ENCODE measurements around the gene ZFHX3. TPM values are rescaled to one million over a fixed set of nuclear protein-coding genes. Genes with fewer than 3 reads are reported as not detected.

Gene ZFHX3
- total and polyA plus RNA-seq, 10 of the 15 experiments (the other 5 are each of a cell fraction or from before 2014, with no cell fraction given) = 0.68 to 8.6 (median 2.0) TPM

GRCh38 chr16:72796222-72796621, 251.7 kb downstream of the ZFHX3 start:
- FAIRE-seq (no peak), ATAC-seq (no peak), DNase-seq (ENCODE audit: low read depth, low spot score) (no peak)
- BruUV-seq (replicated peaks) = no TSS peak
- Histone ChIP-seq H3K4me3 (no peak overlapping the region), H3K9me3 (replicated peaks; ENCODE audit: control insufficient read depth, insufficient read depth, low read length) (no peaks in the 10 kb centered on the region), H3K27ac (ENCODE audit: control insufficient read depth, insufficient read depth) (no peak overlapping the region), H2AFZ (ENCODE audit: control insufficient read depth, low read depth, low read length) (no peak overlapping the region), H3K36me3 (ENCODE audit: control insufficient read depth in 2 of 2, insufficient read depth in 2 of 2, low read length in 1 of 2) (peaks cover 4 to 9% of the 10 kb centered on the region in 2 experiments; a peak in 3 of 4 replicates), H3K9ac (ENCODE audit: control insufficient read depth, insufficient read depth, low read length) (no peak overlapping the region), H3K27me3 (replicated peaks in 1 of 2; ENCODE audit: control insufficient read depth in 2 of 2, insufficient read depth in 2 of 2, low read length in 1 of 2) (no peaks in the 10 kb centered on the region), H4K20me1 (ENCODE audit: control insufficient read depth, insufficient read depth) (no peaks in the 10 kb centered on the region), H3K79me2 (ENCODE audit: control insufficient read depth, insufficient read depth, low read length) (no peaks in the 10 kb centered on the region), H3K4me2 (ENCODE audit: control insufficient read depth, insufficient read depth) (no peak overlapping the region), H3K4me1 (ENCODE audit: control insufficient read depth, insufficient read depth, low read length) (no peaks in the 10 kb centered on the region)
- in situ Hi-C loops (cut with MboI) = no loop called here
- RAD21 ChIA-PET (ENCODE audit: unreplicated experiment) = interaction anchor here (0.7 kb wide), 1 partner anchor 10 kb away, joined by 4 read pairs; no protein-coding TSS in a partner anchor
- POLR2A ChIA-PET = no interaction called here
- SMC1A ChIA-PET (ENCODE audit: uncharacterized antibody, unreplicated experiment) = interaction anchor here (1.3 kb wide), 1 partner anchor 21 kb away, joined by 4 read pairs; no protein-coding TSS in a partner anchor
- WGBS (ENCODE audit: insufficient coverage, insufficient replicate concordance, low lambda C conversion rate, missing lambda C conversion rate) = 98% methylated on average over 12 of the region's 18 CpGs
- intact Hi-C loops (cut with micrococcal nuclease; ENCODE audit: unreplicated experiment) = no loop called here
- TF ChIP-seq RELB (IDR thresholded peaks at IDR 0.05; ENCODE audit: low read depth) (no peak), ZNF274 (IDR thresholded peaks at IDR 0.05; ENCODE audit: insufficient read depth, insufficient read length) (no peak), ZNF217 (IDR thresholded peaks at IDR 0.05) (no peak), NKRF (conservative IDR thresholded peaks at IDR 0.05) (no peak), ZNF622 (IDR thresholded peaks at IDR 0.05) (no peak), POLR2A (IDR thresholded peaks at IDR 0.05; ENCODE audit: low read depth, low read length) (no peak), USF1 (IDR thresholded peaks at IDR 0.05; ENCODE audit: borderline replicate concordance, extremely low read length, insufficient read depth, low read depth, low read length) (no peak), SRF (IDR thresholded peaks at IDR 0.05; ENCODE audit: low read depth in 2 of 2, low read length in 2 of 2) (no peak), CHD1 (IDR thresholded peaks at IDR 0.05; ENCODE audit: low read depth, low read length) (no peak), PKNOX1 (IDR thresholded peaks at IDR 0.05) (no peak), STAT1 (conservative IDR thresholded peaks at IDR 0.05) (no peak), IRF5 (IDR thresholded peaks at IDR 0.05; ENCODE audit: borderline replicate concordance) (no peak), CHD4 (IDR thresholded peaks at IDR 0.05) (no peak), PAX5 (IDR thresholded peaks at IDR 0.05; ENCODE audit: borderline replicate concordance, low read depth, low read length) (no peak), IKZF2 (IDR thresholded peaks at IDR 0.05) (no peak), SREBF2 (IDR thresholded peaks at IDR 0.05; ENCODE audit: low read length) (no peak), KAT2A (conservative IDR thresholded peaks at IDR 0.05; ENCODE audit: control insufficient read depth, low read depth, low read length) (no peak), RUNX3 (IDR thresholded peaks at IDR 0.05; ENCODE audit: low read length) (no peak)
- CTCF ChIA-PET = interaction anchor here (1.0 kb wide), 1 partner anchor 36 kb away, joined by 4 read pairs; no protein-coding TSS in a partner anchor
